Measurements from ENCODE around the gene TOMM40L. TPM values are rescaled to one million over a fixed set of nuclear protein-coding genes. Genes with fewer than 3 reads are reported as not detected.
A peak's percentile ranks its signal among the peaks of the same experiment; 100 is the strongest.

TOMM40L gene
- total and polyA plus RNA-seq, 12 donors: 7.0 to 18.4 (median 11.9) TPM

DNA sequence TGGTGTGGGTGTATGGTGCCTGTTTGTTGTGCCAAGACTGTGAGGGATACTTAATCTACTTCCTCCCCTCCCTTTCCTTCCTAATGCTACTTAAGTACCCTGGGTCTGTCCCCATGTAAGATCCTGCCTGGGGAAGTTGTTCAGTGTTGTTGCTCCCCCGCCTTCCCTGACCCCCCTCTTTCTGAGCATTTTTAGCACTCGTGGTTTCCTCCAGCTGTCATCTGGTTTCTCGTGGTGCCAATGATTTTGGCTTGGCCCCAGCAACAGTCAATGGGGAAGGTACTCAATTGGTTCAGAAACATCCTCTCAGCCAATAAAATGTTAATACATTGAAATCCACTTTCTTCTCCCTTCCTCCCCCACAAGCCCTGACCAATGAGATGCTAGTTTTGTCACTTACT, 40.6 kb upstream of the TOMM40L start:
- Histone ChIP-seq H3K4me3 (no peak overlapping the region), H3K9me3 (replicated peaks in 1 of 3) (no peaks in the 10 kb centered on the region), H3K27me3 (no peaks in the 10 kb centered on the region), H3K27ac (peak overlapping the region in 3 of 5 donors; percentile 19 to 88 (median 84)), H3K36me3 (replicated peaks in 1 of 2) (no peaks in the 10 kb centered on the region), H3K4me1 (replicated peaks in 1 of 2) (peaks cover 0 to 12% of the 10 kb centered on the region in 2 donors)
- intact Hi-C loops (cut with DNase I): no loop called here
- TF ChIP-seq POLR2A (IDR thresholded peaks at IDR 0.05) (no peak), CTCF (IDR thresholded peaks at IDR 0.05) (no peak)
- 13 to 25% (median 21%) methylated on average over 3 of the region's 3 CpGs for WGBS, 4 donors
- DNase-seq: peak; percentile 64 to 93 (median 82)

DNA sequence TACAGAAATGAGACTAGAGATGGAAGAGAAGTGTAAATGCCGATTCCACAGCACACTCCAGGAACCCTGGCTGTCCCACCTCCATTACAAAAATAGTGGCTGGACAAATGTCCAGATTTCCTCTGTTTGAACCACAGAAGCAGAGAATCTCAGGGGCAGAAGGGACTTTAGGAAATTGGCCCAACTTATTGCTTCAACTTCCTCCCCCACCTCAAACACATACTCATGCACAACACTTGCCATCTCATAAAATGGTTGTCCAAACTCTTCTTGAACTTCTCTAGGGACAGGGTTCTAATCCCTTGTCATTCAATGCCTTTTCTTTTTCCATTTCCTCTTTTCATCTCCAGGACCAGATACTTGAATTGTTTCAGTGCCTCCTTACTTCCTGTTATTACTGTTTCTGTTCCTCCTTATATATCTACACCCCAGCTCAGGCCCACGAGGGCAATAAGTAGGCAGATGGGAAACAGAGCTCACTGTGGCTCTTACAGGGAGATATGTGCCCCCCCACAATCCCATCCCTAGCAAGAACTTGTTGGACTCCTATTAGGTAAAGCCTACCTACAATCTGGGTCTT, 40.0 kb upstream of the TOMM40L start:
- DNase-seq: no peak
- peak overlapping the region in 3 of 5 donors; percentile 19 to 88 (median 84) for H3K27ac ChIP-seq
- H3K36me3 ChIP-seq (replicated peaks in 1 of 2): no peaks in the 10 kb centered on the region
- intact Hi-C loops (cut with DNase I): no loop called here
- no peaks in the 10 kb centered on the region for H3K9me3 ChIP-seq (replicated peaks in 1 of 3)
- no peak for TF ChIP-seq CTCF (IDR thresholded peaks at IDR 0.05)
- TF ChIP-seq POLR2A (IDR thresholded peaks at IDR 0.05): no peak
- H3K4me3 ChIP-seq: no peak overlapping the region
- H3K4me1 ChIP-seq (replicated peaks in 1 of 2): peaks cover 0 to 12% of the 10 kb centered on the region in 2 donors
- no peaks in the 10 kb centered on the region for H3K27me3 ChIP-seq
- 32 to 52% (median 45%) methylated on average over 2 of the region's 2 CpGs for WGBS, 4 donors

GRCh38 chr1:161187311-161187710, 38.5 kb upstream of the TOMM40L start:
- H3K4me1 ChIP-seq (replicated peaks in 1 of 2): peaks cover 0 to 12% of the 10 kb centered on the region in 2 donors

GRCh38 chr1:161188381-161188780, 37.5 kb upstream of the TOMM40L start:
- H3K4me3 ChIP-seq: no peak overlapping the region
- no peaks in the 10 kb centered on the region for H3K36me3 ChIP-seq (replicated peaks in 1 of 2)
- no peak overlapping the region for H3K27ac ChIP-seq
- H3K9me3 ChIP-seq (replicated peaks in 1 of 3): no peaks in the 10 kb centered on the region
- 65 to 76% (median 71%) methylated on average over 6 of the region's 6 CpGs for WGBS, 4 donors
- TF ChIP-seq POLR2A (IDR thresholded peaks at IDR 0.05): no peak
- TF ChIP-seq CTCF (IDR thresholded peaks at IDR 0.05): no peak
- no peak for DNase-seq
- intact Hi-C loops (cut with DNase I): no loop called here
- H3K4me1 ChIP-seq (replicated peaks in 1 of 2): peaks cover 0 to 20% of the 10 kb centered on the region in 2 donors
- no peaks in the 10 kb centered on the region for H3K27me3 ChIP-seq

More at GRCh38 chr1:161187311-161187710, 38.5 kb upstream of the TOMM40L start:
- WGBS, 4 donors: 66 to 81% (median 72%) methylated on average over 3 of the region's 3 CpGs
- no peak for TF ChIP-seq CTCF (IDR thresholded peaks at IDR 0.05)
- no peak for TF ChIP-seq POLR2A (IDR thresholded peaks at IDR 0.05)
- H3K36me3 ChIP-seq (replicated peaks in 1 of 2): no peaks in the 10 kb centered on the region
- no peak for DNase-seq
- H3K9me3 ChIP-seq (replicated peaks in 1 of 3): no peaks in the 10 kb centered on the region
- H3K27ac ChIP-seq: no peak overlapping the region
- no peaks in the 10 kb centered on the region for H3K27me3 ChIP-seq
- no peak overlapping the region for H3K4me3 ChIP-seq
- intact Hi-C loops (cut with DNase I): no loop called here

All from adrenal gland (tissue), 12 donors.